ENCODE results near the gene ARHGAP32. TPM values are rescaled to one million over a fixed set of nuclear protein-coding genes. Genes with fewer than 3 reads are reported as not detected.
"Not testable (repeated sequence)": the region's sequence is repeated elsewhere in the genome, so short reads cannot be mapped to it uniquely, and the experiment has no call there.

ARHGAP32 gene
- total RNA-seq, 1 donor from 2014 or later, result 3.0 TPM

GRCh38 chr11:129204150-129204838 lies 12.2 kb upstream of the ARHGAP32 start:
- intact Hi-C loops (cut with micrococcal nuclease), result no loop called here

- intact Hi-C loops (cut with micrococcal nuclease), result no loop called here
These were observed 10.5 kb upstream of the ARHGAP32 start for GRCh38 chr11:129202646-129203045.

DNA sequence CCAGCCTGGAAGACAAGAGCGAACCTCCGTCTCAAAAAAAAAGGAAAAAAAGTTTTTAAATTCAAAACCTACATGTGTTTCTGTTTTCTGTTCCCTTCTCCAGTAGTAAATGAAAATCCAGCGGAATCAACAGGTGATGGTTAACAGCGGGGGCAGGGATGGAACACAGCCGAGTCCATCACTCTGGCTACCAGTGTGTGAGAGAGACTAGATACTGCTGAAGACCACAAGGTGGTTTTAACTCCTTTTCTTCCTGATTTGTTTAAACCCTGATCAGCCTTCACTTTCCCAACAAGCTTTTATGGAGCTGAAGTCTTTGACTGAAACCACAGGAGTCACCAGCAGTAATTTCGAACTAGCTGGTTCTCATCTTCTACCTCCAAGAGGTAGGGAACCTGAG lies 3.6 kb upstream of the ARHGAP32 start:
- intact Hi-C loops (cut with micrococcal nuclease), result no loop called here

- intact Hi-C loops (cut with micrococcal nuclease), result no loop called here
These were observed 476 bp downstream of the ARHGAP32 start for GRCh38 chr11:129191649-129192048.

DNA sequence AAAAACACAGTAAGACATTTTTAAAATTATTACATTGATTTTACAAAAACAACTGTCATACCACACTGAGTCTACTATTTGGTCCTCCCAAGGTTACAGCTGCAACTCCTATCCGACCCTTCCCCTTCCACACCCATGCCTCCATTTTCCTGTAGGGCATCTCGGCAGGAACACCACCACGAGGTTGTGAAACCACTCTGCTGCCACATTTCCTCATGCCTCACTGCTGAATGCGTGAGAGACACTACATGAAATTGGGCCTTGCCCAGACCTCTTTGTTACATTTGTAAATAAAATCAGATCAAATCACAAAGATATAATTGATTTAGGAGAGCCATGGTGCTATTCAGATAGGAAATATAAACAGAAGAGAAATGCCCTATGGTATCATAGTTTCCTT lies 2.0 kb downstream of the ARHGAP32 start:
- intact Hi-C loops (cut with micrococcal nuclease), result no loop called here

GRCh38 chr11:129189646-129190045 lies 2.5 kb downstream of the ARHGAP32 start:
- intact Hi-C loops (cut with micrococcal nuclease), result no loop called here

- intact Hi-C loops (cut with micrococcal nuclease), result not testable (repeated sequence)
These were observed 7.0 kb downstream of the ARHGAP32 start for GRCh38 chr11:129185082-129185481.

GRCh38 chr11:129184581-129184980 lies 7.5 kb downstream of the ARHGAP32 start:
- intact Hi-C loops (cut with micrococcal nuclease), result no loop called here

DNA sequence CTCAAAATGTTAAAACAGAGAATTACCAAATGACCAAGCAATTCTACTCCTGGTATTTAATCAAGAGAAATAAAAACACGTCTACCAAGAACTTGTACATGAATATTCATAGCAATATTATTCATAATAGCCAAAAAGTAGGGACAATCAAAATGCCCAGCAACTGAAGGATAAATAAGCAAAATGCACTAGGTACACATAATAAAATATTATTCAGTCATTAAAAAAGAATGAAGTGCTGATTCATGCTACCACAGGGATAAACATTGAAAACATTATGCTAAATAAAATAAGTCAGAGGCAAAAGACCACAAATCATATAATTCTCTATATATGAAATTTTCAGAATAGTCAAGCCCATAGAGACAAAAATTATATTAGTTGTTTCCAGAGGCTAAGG lies 24.8 kb downstream of the ARHGAP32 start:
- intact Hi-C loops (cut with micrococcal nuclease), result no loop called here

- intact Hi-C loops (cut with micrococcal nuclease), result no loop called here
These were observed 28.4 kb downstream of the ARHGAP32 start for GRCh38 chr11:129163714-129164164.

DNA sequence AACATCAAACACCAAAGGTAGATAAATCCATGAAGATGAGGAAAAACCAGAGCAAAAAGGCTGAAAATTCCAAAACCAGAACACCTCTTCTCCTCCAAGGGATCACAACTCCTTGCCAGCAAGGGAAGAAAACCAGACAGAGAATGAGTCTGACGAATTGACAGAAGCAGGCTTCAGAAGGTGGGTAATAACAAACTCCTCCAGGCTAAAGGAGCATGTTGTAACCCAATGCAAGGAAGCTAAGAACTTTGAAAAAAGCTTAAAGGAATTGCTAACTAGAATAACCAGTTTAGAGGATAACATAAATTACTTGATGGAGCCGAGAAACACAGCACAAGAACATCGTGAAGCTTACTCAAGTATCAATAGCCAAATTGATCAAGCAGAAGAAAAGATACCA lies 35.0 kb downstream of the ARHGAP32 start:
- intact Hi-C loops (cut with micrococcal nuclease), result not testable (repeated sequence)

- intact Hi-C loops (cut with micrococcal nuclease), result no loop called here
These were observed 36.4 kb downstream of the ARHGAP32 start for GRCh38 chr11:129155745-129156144.

DNA sequence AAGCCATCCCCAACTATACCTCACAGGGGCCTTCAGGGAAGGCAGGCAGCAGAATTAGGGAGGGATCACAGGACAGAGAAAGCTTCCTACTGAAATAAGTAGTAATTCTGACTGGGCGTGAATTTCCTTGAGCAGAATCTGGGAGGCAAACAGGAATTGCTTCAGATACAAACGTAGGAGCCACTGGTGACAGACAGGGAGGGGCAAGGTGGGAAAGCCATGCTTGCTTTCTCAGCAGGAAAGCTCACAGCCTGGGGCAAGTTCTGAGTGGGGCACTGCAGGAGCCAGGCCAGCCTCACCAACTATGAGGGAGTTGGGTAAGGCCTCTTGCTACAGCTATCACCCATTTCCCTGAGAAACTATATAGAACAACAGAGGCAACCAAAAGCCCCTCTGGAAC lies 43.6 kb downstream of the ARHGAP32 start:
- intact Hi-C loops (cut with micrococcal nuclease), result no loop called here

GRCh38 chr11:129146191-129146590 lies 45.9 kb downstream of the ARHGAP32 start:
- intact Hi-C loops (cut with micrococcal nuclease), result no loop called here

DNA sequence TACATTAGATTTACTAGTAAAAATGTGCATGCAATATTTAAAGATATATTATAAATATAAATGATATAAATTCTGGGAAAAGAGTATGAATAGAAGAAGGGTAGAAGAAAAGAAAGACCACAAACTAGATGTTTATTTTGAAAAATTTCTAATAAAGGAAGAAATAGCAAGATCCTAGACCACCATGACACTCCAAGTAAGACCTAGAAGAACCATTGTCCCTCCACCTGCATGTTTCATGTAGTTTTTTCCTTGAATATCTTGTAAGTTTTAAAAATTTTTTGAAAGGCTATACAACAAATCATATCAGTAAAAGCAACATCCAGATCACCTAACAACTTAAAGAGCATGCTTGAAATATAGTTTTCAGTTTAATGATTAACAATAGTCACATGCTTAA lies 46.8 kb downstream of the ARHGAP32 start:
- intact Hi-C loops (cut with micrococcal nuclease), result no loop called here

DNA sequence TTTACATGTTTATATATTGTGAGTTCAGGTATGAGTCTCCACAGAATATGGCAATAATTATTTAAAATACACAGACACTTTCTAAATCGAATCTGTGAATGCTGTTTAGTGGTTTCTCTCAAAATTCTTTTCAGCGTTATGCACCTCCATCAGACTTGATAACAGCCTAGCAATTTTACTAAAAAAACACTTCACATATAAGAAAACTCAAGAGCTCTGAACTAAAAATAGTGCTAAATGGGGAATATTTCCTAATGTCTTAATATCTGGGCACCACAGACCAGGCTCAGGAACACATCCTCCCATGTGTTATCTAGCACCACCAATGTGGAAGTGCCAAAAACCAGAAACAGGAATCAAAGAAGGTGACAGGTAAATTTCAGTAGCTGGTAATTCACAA lies 47.9 kb downstream of the ARHGAP32 start:
- intact Hi-C loops (cut with micrococcal nuclease), result no loop called here

DNA sequence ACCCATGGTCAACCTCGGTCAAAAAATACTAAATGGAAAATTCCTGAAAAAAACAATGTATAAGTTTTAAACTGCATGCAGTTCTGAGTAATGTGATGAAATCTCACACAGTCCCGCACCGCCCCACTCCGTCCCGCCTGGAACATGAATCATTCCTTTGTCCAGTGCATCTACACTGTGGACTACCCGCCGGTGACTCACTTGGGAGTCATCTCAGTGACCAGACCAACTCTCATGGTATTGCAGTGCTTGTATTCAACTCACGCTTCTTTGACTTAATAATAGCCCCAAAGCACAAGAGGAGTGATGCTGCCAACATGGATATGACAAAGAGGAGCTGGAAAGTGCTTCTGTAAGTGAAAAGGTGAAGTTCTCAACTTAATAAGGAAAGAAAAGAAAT lies 48.8 kb downstream of the ARHGAP32 start:
- intact Hi-C loops (cut with micrococcal nuclease), result no loop called here

DNA sequence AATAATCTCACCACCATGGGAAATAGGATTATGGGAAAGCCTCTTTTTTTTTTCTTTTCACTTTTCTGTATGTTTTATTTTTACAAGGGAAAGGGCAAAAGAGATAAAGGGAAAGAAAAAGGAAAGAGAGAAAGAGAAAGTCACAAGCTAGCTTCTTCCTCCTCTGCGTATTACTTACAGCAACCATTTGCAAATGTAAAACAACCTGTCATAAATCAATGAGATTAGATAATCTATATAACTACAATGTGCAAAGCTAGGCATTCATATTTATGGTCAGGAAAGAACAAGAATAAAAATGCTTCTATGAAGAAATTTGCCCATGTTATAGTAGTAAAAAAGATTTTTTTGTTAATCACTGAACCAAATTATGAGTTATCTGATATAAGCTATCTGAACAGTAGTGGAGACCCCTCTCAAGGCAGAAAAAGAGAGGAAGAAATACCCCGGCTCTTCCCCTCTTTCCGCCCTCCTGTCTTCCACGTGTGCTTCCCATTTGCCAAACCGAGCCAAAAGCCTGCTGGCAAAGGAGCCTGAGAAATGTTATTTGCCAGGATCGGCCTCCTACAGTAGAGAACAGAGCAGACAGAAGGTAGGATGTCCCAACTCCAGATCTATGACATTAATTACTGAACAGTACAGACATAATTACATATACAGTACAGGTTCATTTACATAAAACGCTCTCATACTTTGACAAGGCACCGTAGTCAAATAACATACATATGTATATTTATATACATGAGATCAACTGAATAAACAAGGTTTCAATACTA lies 50.2 kb downstream of the ARHGAP32 start:
- intact Hi-C loops (cut with micrococcal nuclease), result no loop called here

- intact Hi-C loops (cut with micrococcal nuclease), result no loop called here
These were observed 60.8 kb downstream of the ARHGAP32 start for GRCh38 chr11:129131316-129131715.

DNA sequence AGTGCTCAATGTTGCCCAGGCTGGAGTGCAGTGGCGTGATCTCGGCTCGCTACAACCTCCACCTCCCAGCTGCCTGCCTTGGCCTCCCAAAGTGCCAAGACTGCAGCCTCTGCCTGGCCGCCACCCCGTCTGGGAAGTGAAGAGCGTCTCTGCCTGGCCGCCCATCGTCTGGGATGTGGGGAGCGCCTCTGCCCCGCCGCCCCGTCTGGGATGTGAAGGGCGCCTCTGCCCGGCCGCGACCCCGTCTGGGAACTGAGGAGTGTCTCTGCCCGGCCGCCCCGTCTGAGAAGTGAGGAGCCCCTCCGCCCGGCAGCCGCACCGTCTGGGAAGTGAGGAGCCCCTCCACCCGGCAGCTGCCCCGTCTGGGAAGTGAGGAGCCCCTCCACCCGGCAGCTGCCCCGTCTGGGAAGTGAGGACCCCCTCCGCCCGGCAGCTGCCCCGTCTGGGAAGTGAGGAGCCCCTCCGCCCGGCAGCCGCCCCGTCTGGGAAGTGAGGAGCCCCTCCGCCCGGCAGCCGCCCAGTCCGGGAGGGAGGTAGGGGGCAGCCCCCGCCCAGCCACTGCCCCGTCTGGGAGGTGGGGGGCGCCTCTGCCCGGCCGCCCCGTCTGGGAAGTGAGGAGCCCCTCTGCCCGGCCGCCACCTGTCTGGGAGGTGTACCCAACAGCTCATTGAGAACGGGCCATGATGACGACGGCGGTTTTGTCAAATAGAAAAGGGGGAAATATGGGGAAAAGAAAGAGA lies 63.1 kb downstream of the ARHGAP32 start:
- intact Hi-C loops (cut with micrococcal nuclease), result not testable (repeated sequence)

GRCh38 chr11:129119036-129119435 lies 73.1 kb downstream of the ARHGAP32 start:
- intact Hi-C loops (cut with micrococcal nuclease), result no loop called here

All from T-helper 1 cell treated with Interleukin-12 subunit alpha and Interleukin-12 subunit beta and Interleukin-4 antibody, amounts not matched to agents 30 ng/mL and 1 ng/mL, for 36 hours (primary cell).